Measurements from ENCODE around the gene CCNL2.
A peak's percentile ranks its signal among the peaks of the same experiment; 100 is the strongest.
"Not testable (repeated sequence)": the region's sequence is repeated elsewhere in the genome, so short reads cannot be mapped to it uniquely, and the experiment has no call there.

CCNL2 gene

GRCh38 chr1:1385339-1385738 lies 13.8 kb downstream of the CCNL2 start:
- in situ Hi-C loops (cut with HindIII; ENCODE audit: low pct_ligation_motif_present, low pct_unique_long_range_greater_than_20kb, low sequenced_read_pairs); DNase-seq: not testable (repeated sequence)

- no peak for DNase-seq
- in situ Hi-C loops (cut with HindIII; ENCODE audit: low pct_ligation_motif_present, low pct_unique_long_range_greater_than_20kb, low sequenced_read_pairs): no loop called here
These were observed 17.8 kb downstream of the CCNL2 start for GRCh38 chr1:1381294-1381693.

- DNase-seq: no peak
- in situ Hi-C loops (cut with HindIII; ENCODE audit: low pct_ligation_motif_present, low pct_unique_long_range_greater_than_20kb, low sequenced_read_pairs): no loop called here
These were observed 18.3 kb downstream of the CCNL2 start for GRCh38 chr1:1380860-1381259.

GRCh38 chr1:1377540-1378205 lies 21.5 kb downstream of the CCNL2 start:
- in situ Hi-C loops (cut with HindIII; ENCODE audit: low pct_ligation_motif_present, low pct_unique_long_range_greater_than_20kb, low sequenced_read_pairs): no loop called here

GRCh38 chr1:1376551-1377226 lies 22.4 kb downstream of the CCNL2 start:
- in situ Hi-C loops (cut with HindIII; ENCODE audit: low pct_ligation_motif_present, low pct_unique_long_range_greater_than_20kb, low sequenced_read_pairs): no loop called here
- no peak for DNase-seq

More at GRCh38 chr1:1377540-1378205, 21.5 kb downstream of the CCNL2 start:
- no peak for DNase-seq

GRCh38 chr1:1374929-1375662 lies 24.0 kb downstream of the CCNL2 start, which contains the start of gene AURKAIP1:
AURKAIP1 (minus strand) TSS chr1:1375207; CDS start chr1:1374756, 451 bp downstream.
- in situ Hi-C loops (cut with HindIII; ENCODE audit: low pct_ligation_motif_present, low pct_unique_long_range_greater_than_20kb, low sequenced_read_pairs): no loop called here
- peak; percentile 99 for DNase-seq

GRCh38 chr1:1374589-1374928 lies 24.6 kb downstream of the CCNL2 start:
- in situ Hi-C loops (cut with HindIII; ENCODE audit: low pct_ligation_motif_present, low pct_unique_long_range_greater_than_20kb, low sequenced_read_pairs): no loop called here
- no peak for DNase-seq

- in situ Hi-C loops (cut with HindIII; ENCODE audit: low pct_ligation_motif_present, low pct_unique_long_range_greater_than_20kb, low sequenced_read_pairs): no loop called here
- DNase-seq: no peak
These were observed 25.1 kb downstream of the CCNL2 start for GRCh38 chr1:1373815-1374588.

GRCh38 chr1:1373051-1373814 lies 25.9 kb downstream of the CCNL2 start:
- in situ Hi-C loops (cut with HindIII; ENCODE audit: low pct_ligation_motif_present, low pct_unique_long_range_greater_than_20kb, low sequenced_read_pairs): no loop called here

GRCh38 chr1:1371746-1372711 lies 27.1 kb downstream of the CCNL2 start:
- DNase-seq: peak; percentile 51
- in situ Hi-C loops (cut with HindIII; ENCODE audit: low pct_ligation_motif_present, low pct_unique_long_range_greater_than_20kb, low sequenced_read_pairs): no loop called here

More at GRCh38 chr1:1373051-1373814, 25.9 kb downstream of the CCNL2 start:
- DNase-seq: no peak

- DNase-seq: no peak
- in situ Hi-C loops (cut with HindIII; ENCODE audit: low pct_ligation_motif_present, low pct_unique_long_range_greater_than_20kb, low sequenced_read_pairs): no loop called here
These were observed 27.8 kb downstream of the CCNL2 start for GRCh38 chr1:1371364-1371745.

GRCh38 chr1:1370771-1371300 lies 28.3 kb downstream of the CCNL2 start:
- in situ Hi-C loops (cut with HindIII; ENCODE audit: low pct_ligation_motif_present, low pct_unique_long_range_greater_than_20kb, low sequenced_read_pairs): no loop called here
- DNase-seq: no peak

- in situ Hi-C loops (cut with HindIII; ENCODE audit: low pct_ligation_motif_present, low pct_unique_long_range_greater_than_20kb, low sequenced_read_pairs); DNase-seq: not testable (repeated sequence)
These were observed 29.0 kb downstream of the CCNL2 start for GRCh38 chr1:1370094-1370493.

GRCh38 chr1:1367315-1367714 lies 31.8 kb downstream of the CCNL2 start:
- no peak for DNase-seq
- in situ Hi-C loops (cut with HindIII; ENCODE audit: low pct_ligation_motif_present, low pct_unique_long_range_greater_than_20kb, low sequenced_read_pairs): no loop called here

- no peak for DNase-seq
- in situ Hi-C loops (cut with HindIII; ENCODE audit: low pct_ligation_motif_present, low pct_unique_long_range_greater_than_20kb, low sequenced_read_pairs): no loop called here
These were observed 32.5 kb downstream of the CCNL2 start for GRCh38 chr1:1366699-1367066.

GRCh38 chr1:1365875-1366698 lies 33.0 kb downstream of the CCNL2 start:
- DNase-seq: no peak
- in situ Hi-C loops (cut with HindIII; ENCODE audit: low pct_ligation_motif_present, low pct_unique_long_range_greater_than_20kb, low sequenced_read_pairs): no loop called here

All from ACHN (cell line).